GM12878 (cell line): Measurements from ENCODE around the gene IFT81.

Source experiments
- BHLHE40 ChIP-seq, 2 experiments: fragments of 450-650 bp in 1 of 2; IDR thresholded peaks; 2 replicates each; pipeline ENCODE4 v1.6.1; 2011 to 2017; ENCODE audit warnings: low read depth in 2 of 2, borderline replicate concordance in 1 of 2, improper control_type of control experiment in 1 of 2, low read length in 1 of 2, mild to moderate bottlenecking in 1 of 2
- CBFB ChIP-seq: IDR thresholded peaks from 2 replicates; pipeline ENCODE4 v1.6.1; 2016; ENCODE audit warnings: antibody characterized with exemption, low read depth
- CBX5 ChIP-seq: sonication (generic); IDR thresholded peaks from 2 replicates; pipeline ENCODE4 v1.6.1; 2016; ENCODE audit warnings: low read depth, moderate library complexity, mild to moderate bottlenecking, inconsistent platforms
- EZH2 ChIP-seq: IDR thresholded peaks from 2 replicates; pipeline ENCODE4 v1.6.1; 2012; ENCODE audit warnings: low read depth, mild to moderate bottlenecking, control low read depth, inconsistent platforms, low read length, borderline replicate concordance; ENCODE audit not compliant: control insufficient read depth
- HCFC1 ChIP-seq: fragments of 150-350 bp; IDR thresholded peaks from 2 replicates; pipeline ENCODE4 v1.6.1; 2014; ENCODE audit warnings: low read length
- MTA3 ChIP-seq: IDR thresholded peaks from 2 replicates; pipeline ENCODE4 v1.6.1; 2012; ENCODE audit warnings: low read length, inconsistent platforms, borderline replicate concordance
- NFIC ChIP-seq: IDR thresholded peaks from 2 replicates; pipeline ENCODE4 v1.6.1; 2012; ENCODE audit warnings: low read depth, mild to moderate bottlenecking, inconsistent platforms, low read length, moderate library complexity
- POLR2A ChIP-seq: IDR thresholded peaks from 2 replicates; pipeline ENCODE4 v1.6.1; 2011; ENCODE audit warnings: low read depth, mild to moderate bottlenecking, low read length
- POLR2AphosphoS5 ChIP-seq: IDR thresholded peaks from 2 replicates; pipeline ENCODE4 v1.6.1; 2011; ENCODE audit warnings: mild to moderate bottlenecking, low read length, inconsistent platforms
- TAF1 ChIP-seq: IDR thresholded peaks from 2 replicates; pipeline ENCODE4 v1.6.1; 2011; ENCODE audit warnings: mild to moderate bottlenecking, low read depth, low read length, borderline replicate concordance
- TCF7 ChIP-seq: IDR thresholded peaks from 2 replicates; pipeline ENCODE4 v1.6.1; 2014; ENCODE audit warnings: antibody characterized with exemption, borderline replicate concordance
- TF ChIP-seq, protein P1 (sequence below): IDR thresholded peaks from 2 replicates; pipeline ENCODE4 v1.6.1; 2012; ENCODE audit warnings: mild to moderate bottlenecking, low read depth, low read length
- TF ChIP-seq, protein P2 (sequence below): IDR thresholded peaks from 2 replicates; pipeline ENCODE4 v1.6.1; 2011; ENCODE audit warnings: borderline replicate concordance, low read depth, mild to moderate bottlenecking, moderate library complexity, low read length; ENCODE audit not compliant: insufficient read depth, poor library complexity, severe bottlenecking

DNA sequence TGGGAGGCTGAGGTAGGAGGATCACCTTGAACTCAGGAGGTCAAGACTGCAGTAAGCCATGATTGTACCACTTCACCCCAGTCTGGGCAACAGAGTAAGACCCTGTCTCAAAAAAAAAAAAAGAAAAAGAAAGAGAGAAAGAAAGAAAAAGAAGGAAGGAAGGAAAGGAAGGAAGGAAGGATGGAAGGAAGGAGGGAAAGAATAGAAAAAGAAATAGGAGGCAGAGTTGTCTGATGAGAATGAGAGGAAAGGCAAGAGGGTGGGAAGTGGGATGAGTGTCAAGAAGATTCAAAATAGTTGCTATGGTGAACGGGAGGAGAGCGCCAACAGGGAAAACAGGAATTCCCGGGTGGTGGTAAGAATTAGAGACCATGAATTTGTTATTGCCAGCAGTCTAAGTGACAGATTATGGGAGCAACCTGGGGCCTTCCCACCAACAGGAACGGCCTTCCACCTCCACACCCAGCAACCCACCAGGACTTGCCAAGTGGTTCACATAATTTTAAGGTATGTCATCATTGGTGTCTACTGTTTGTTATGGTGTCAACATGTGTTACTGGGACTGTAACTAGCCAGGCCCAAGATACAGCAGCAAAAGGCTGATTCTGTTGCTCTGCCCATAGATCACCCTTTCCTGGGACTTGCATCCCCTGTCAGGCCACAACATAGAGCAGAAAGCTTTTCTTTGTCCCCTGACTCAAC is 39.7 kb upstream of the IFT81 start:
- TF ChIP-seq TCF7 = no peak
- no peak for TF ChIP-seq POLR2AphosphoS5
- TF ChIP-seq, protein P1, sequence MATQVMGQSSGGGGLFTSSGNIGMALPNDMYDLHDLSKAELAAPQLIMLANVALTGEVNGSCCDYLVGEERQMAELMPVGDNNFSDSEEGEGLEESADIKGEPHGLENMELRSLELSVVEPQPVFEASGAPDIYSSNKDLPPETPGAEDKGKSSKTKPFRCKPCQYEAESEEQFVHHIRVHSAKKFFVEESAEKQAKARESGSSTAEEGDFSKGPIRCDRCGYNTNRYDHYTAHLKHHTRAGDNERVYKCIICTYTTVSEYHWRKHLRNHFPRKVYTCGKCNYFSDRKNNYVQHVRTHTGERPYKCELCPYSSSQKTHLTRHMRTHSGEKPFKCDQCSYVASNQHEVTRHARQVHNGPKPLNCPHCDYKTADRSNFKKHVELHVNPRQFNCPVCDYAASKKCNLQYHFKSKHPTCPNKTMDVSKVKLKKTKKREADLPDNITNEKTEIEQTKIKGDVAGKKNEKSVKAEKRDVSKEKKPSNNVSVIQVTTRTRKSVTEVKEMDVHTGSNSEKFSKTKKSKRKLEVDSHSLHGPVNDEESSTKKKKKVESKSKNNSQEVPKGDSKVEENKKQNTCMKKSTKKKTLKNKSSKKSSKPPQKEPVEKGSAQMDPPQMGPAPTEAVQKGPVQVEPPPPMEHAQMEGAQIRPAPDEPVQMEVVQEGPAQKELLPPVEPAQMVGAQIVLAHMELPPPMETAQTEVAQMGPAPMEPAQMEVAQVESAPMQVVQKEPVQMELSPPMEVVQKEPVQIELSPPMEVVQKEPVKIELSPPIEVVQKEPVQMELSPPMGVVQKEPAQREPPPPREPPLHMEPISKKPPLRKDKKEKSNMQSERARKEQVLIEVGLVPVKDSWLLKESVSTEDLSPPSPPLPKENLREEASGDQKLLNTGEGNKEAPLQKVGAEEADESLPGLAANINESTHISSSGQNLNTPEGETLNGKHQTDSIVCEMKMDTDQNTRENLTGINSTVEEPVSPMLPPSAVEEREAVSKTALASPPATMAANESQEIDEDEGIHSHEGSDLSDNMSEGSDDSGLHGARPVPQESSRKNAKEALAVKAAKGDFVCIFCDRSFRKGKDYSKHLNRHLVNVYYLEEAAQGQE = no peak
- TF ChIP-seq, protein P2, sequence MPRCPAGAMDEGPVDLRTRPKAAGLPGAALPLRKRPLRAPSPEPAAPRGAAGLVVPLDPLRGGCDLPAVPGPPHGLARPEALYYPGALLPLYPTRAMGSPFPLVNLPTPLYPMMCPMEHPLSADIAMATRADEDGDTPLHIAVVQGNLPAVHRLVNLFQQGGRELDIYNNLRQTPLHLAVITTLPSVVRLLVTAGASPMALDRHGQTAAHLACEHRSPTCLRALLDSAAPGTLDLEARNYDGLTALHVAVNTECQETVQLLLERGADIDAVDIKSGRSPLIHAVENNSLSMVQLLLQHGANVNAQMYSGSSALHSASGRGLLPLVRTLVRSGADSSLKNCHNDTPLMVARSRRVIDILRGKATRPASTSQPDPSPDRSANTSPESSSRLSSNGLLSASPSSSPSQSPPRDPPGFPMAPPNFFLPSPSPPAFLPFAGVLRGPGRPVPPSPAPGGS = no peak
- no peak for TF ChIP-seq EZH2
- TF ChIP-seq CBFB = no peak
- no peak for TF ChIP-seq TAF1
- no peak for TF ChIP-seq POLR2A
- TF ChIP-seq CBX5 = no peak
- TF ChIP-seq HCFC1 = no peak
- no peak for TF ChIP-seq NFIC
- no peak for TF ChIP-seq MTA3
- TF ChIP-seq BHLHE40 (IDR thresholded peaks at IDR 0.05; ENCODE audit: borderline replicate concordance in 1 of 2, low read depth in 2 of 2, low read length in 1 of 2) = no peak
